ENCODE results near the gene STOX2.

The STOX2 gene

DNA sequence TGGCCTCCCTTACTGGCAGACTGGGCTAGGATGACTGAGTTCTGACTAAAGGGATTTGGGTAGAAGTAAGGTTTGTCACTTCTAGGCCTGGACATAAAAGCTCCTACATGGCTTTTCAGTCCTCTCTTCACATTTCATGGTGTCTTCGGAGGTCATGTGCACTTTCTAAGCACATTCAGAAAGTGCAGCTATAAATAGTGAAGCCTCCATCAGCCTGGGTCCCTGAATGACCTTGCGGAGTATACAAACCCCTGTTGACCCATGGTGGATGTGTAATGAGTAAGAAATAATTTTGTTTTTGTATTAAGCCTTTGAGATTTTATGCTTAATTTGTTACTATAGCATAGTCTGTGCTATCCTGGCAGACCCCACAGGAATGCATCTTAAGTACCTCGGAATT lies 154.0 kb downstream of the STOX2 start:
- no peaks in the 10 kb centered on the region for H3K36me3 ChIP-seq (ENCODE audit: control insufficient read depth in 1 of 2, insufficient read depth in 2 of 2, low read length in 2 of 2)
- no peaks in the 10 kb centered on the region for H3K79me2 ChIP-seq (ENCODE audit: control insufficient read depth, insufficient read depth, low read length, poor library complexity)
- H3K9ac ChIP-seq (ENCODE audit: low read length), result no peak overlapping the region
- no peak overlapping the region for H2AK5ac ChIP-seq (ENCODE audit: low read length)
- H3K4me3 ChIP-seq (ENCODE audit: low read depth, low read length), result no peak overlapping the region
- no peak overlapping the region for H3K4me2 ChIP-seq (ENCODE audit: low read length)
- no peaks in the 10 kb centered on the region for H3K79me1 ChIP-seq (ENCODE audit: low read length)
- DNase-seq, result no peak
- H3K14ac ChIP-seq (ENCODE audit: low read length), result no peak overlapping the region
- H3K18ac ChIP-seq (ENCODE audit: low read length), result no peak overlapping the region
- H2BK120ac ChIP-seq (ENCODE audit: insufficient read depth, low read length, poor library complexity), result no peak overlapping the region
- H4K91ac ChIP-seq (ENCODE audit: low read depth, low read length), result no peak overlapping the region
- no peaks in the 10 kb centered on the region for H3K9me3 ChIP-seq (ENCODE audit: insufficient read depth, low read depth, low read length)
- H2BK5ac ChIP-seq (ENCODE audit: low read depth, low read length, poor library complexity), result no peak overlapping the region
- no peak overlapping the region for H2AFZ ChIP-seq (ENCODE audit: insufficient read depth, low read length, poor library complexity)
- H3K4ac ChIP-seq (ENCODE audit: low read depth, low read length), result no peak overlapping the region
- no peak overlapping the region for H4K12ac ChIP-seq (ENCODE audit: low read depth, low read length)
- no peak overlapping the region for H3K23ac ChIP-seq (ENCODE audit: low read length)
- no peaks in the 10 kb centered on the region for H3K4me1 ChIP-seq (ENCODE audit: control insufficient read depth in 1 of 2, insufficient read depth in 2 of 2, low read length in 2 of 2)
- no peak overlapping the region for H2BK12ac ChIP-seq (ENCODE audit: low read length)
- H3K27ac ChIP-seq (ENCODE audit: low read depth, low read length), result no peak overlapping the region
- no peak overlapping the region for H4K8ac ChIP-seq (ENCODE audit: low read depth, low read length)
- H3K27me3 ChIP-seq (ENCODE audit: insufficient read depth, low read length), result no peaks in the 10 kb centered on the region
- no CpG with 5 or more reads among the region's 3 CpGs for WGBS (ENCODE audit: extremely low coverage, insufficient coverage, insufficient read length)

DNA sequence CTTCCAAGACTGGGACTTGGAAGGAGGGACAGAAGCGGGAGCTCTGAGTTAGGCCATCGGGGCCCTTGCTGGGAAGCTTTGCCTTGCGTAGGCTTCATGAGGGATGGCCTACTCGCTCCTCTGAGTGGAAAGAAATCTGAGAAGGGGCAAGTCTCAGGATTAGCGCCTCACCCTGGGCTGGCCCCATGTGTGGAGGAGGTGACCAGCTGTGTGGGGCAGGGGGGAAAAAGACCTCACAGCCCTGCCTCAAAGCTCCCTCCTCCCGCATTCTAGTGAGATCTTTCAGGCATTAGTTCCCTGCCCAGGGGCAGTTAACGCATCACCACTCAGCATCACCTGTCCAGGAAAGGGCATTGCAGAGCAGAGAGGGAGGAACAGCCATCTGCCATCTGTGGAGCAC lies 156.5 kb downstream of the STOX2 start:
- Histone ChIP-seq H3K4me1 (ENCODE audit: control insufficient read depth in 1 of 2, insufficient read depth in 2 of 2, low read length in 2 of 2) (no peaks in the 10 kb centered on the region), H4K91ac (ENCODE audit: low read depth, low read length) (no peak overlapping the region), H3K27me3 (ENCODE audit: insufficient read depth, low read length) (no peaks in the 10 kb centered on the region), H3K4me3 (ENCODE audit: low read depth, low read length) (no peak overlapping the region), H3K4ac (ENCODE audit: low read depth, low read length) (no peak overlapping the region), H3K9me3 (ENCODE audit: insufficient read depth, low read depth, low read length) (no peaks in the 10 kb centered on the region), H3K36me3 (ENCODE audit: control insufficient read depth in 1 of 2, insufficient read depth in 2 of 2, low read length in 2 of 2) (no peaks in the 10 kb centered on the region), H4K8ac (ENCODE audit: low read depth, low read length) (no peak overlapping the region), H2BK120ac (ENCODE audit: insufficient read depth, low read length, poor library complexity) (no peak overlapping the region), H3K79me1 (ENCODE audit: low read length) (no peaks in the 10 kb centered on the region), H2AFZ (ENCODE audit: insufficient read depth, low read length, poor library complexity) (no peak overlapping the region), H3K4me2 (ENCODE audit: low read length) (no peak overlapping the region), H3K18ac (ENCODE audit: low read length) (no peak overlapping the region), H4K12ac (ENCODE audit: low read depth, low read length) (no peak overlapping the region), H3K27ac (ENCODE audit: low read depth, low read length) (no peak overlapping the region), H2BK5ac (ENCODE audit: low read depth, low read length, poor library complexity) (no peak overlapping the region), H3K14ac (ENCODE audit: low read length) (no peak overlapping the region), H3K79me2 (ENCODE audit: control insufficient read depth, insufficient read depth, low read length, poor library complexity) (no peaks in the 10 kb centered on the region), H3K23ac (ENCODE audit: low read length) (no peak overlapping the region), H2AK5ac (ENCODE audit: low read length) (no peak overlapping the region), H3K9ac (ENCODE audit: low read length) (no peak overlapping the region), H2BK12ac (ENCODE audit: low read length) (no peak overlapping the region)
- WGBS (ENCODE audit: extremely low coverage, insufficient coverage, insufficient read length), result no CpG with 5 or more reads among the region's 7 CpGs
- no peak for DNase-seq

DNA sequence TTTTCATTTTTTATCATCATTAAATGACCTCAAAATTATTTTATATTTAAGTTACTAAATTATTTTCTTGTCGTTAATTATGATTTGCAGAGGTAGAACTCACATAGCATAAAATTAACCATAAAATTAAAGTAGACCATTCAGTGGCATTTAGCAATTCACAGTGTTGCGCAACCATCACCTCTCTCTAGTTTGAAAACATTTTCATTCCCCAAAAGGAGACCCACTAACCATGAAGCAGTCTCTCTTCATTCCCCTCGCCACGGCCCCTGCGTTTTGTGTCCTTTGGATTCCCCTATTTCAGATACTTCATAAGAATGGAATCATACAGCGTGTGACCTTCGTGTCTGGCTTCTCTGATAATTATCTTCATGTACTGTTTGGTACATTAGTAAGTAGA lies 157.7 kb downstream of the STOX2 start:
- DNase-seq, result no peak

DNA sequence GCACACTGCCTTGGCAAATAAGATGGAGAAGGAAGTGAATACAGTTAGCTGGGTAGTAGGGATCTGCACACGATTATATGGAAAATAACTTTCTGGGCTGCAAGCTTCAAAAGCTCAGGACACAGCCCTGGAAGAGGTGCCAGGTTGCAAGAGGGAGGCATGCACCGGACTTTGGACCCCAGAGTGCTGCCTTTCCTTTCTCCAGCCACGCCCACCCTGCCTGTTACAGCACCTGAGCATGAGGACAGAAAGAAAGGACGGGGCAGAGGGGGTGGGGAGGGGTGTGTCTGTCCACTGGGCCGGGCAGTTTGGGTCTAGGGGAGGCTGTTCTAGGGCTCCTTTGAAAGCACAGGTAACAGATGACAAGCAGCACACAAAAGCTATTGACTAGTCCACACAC lies 159.8 kb downstream of the STOX2 start:
- Histone ChIP-seq H3K4me2 (ENCODE audit: low read length) (no peak overlapping the region), H4K91ac (ENCODE audit: low read depth, low read length) (no peak overlapping the region), H2AFZ (ENCODE audit: insufficient read depth, low read length, poor library complexity) (no peak overlapping the region), H3K4ac (ENCODE audit: low read depth, low read length) (no peak overlapping the region), H4K12ac (ENCODE audit: low read depth, low read length) (no peak overlapping the region), H3K18ac (ENCODE audit: low read length) (no peak overlapping the region), H2BK120ac (ENCODE audit: insufficient read depth, low read length, poor library complexity) (no peak overlapping the region), H3K9me3 (ENCODE audit: insufficient read depth, low read depth, low read length) (no peaks in the 10 kb centered on the region), H3K14ac (ENCODE audit: low read length) (no peak overlapping the region), H4K8ac (ENCODE audit: low read depth, low read length) (no peak overlapping the region), H3K79me1 (ENCODE audit: low read length) (no peaks in the 10 kb centered on the region), H2BK5ac (ENCODE audit: low read depth, low read length, poor library complexity) (no peak overlapping the region), H2BK12ac (ENCODE audit: low read length) (no peak overlapping the region), H3K4me3 (ENCODE audit: low read depth, low read length) (no peak overlapping the region), H3K4me1 (ENCODE audit: control insufficient read depth in 1 of 2, insufficient read depth in 2 of 2, low read length in 2 of 2) (no peaks in the 10 kb centered on the region), H3K27ac (ENCODE audit: low read depth, low read length) (no peak overlapping the region), H3K36me3 (ENCODE audit: control insufficient read depth in 1 of 2, insufficient read depth in 2 of 2, low read length in 2 of 2) (no peaks in the 10 kb centered on the region), H3K79me2 (ENCODE audit: control insufficient read depth, insufficient read depth, low read length, poor library complexity) (no peaks in the 10 kb centered on the region), H3K9ac (ENCODE audit: low read length) (no peak overlapping the region), H3K27me3 (ENCODE audit: insufficient read depth, low read length) (no peaks in the 10 kb centered on the region), H3K23ac (ENCODE audit: low read length) (no peak overlapping the region), H2AK5ac (ENCODE audit: low read length) (no peak overlapping the region)
- WGBS (ENCODE audit: extremely low coverage, insufficient coverage, insufficient read length), result no CpG with 5 or more reads among the region's 5 CpGs
- DNase-seq, result no peak

More for the DNA sequence above, 157.7 kb downstream of the STOX2 start:
- H2BK120ac ChIP-seq (ENCODE audit: insufficient read depth, low read length, poor library complexity), result no peak overlapping the region
- H4K91ac ChIP-seq (ENCODE audit: low read depth, low read length), result no peak overlapping the region
- no peak overlapping the region for H3K18ac ChIP-seq (ENCODE audit: low read length)
- H3K23ac ChIP-seq (ENCODE audit: low read length), result no peak overlapping the region
- no peaks in the 10 kb centered on the region for H3K27me3 ChIP-seq (ENCODE audit: insufficient read depth, low read length)
- H3K9ac ChIP-seq (ENCODE audit: low read length), result no peak overlapping the region
- no peaks in the 10 kb centered on the region for H3K79me1 ChIP-seq (ENCODE audit: low read length)
- no peak overlapping the region for H2BK12ac ChIP-seq (ENCODE audit: low read length)
- no peak overlapping the region for H4K12ac ChIP-seq (ENCODE audit: low read depth, low read length)
- H3K79me2 ChIP-seq (ENCODE audit: control insufficient read depth, insufficient read depth, low read length, poor library complexity), result no peaks in the 10 kb centered on the region
- H3K4me2 ChIP-seq (ENCODE audit: low read length), result no peak overlapping the region
- no peak overlapping the region for H2AK5ac ChIP-seq (ENCODE audit: low read length)
- H2AFZ ChIP-seq (ENCODE audit: insufficient read depth, low read length, poor library complexity), result no peak overlapping the region
- no peak overlapping the region for H3K4ac ChIP-seq (ENCODE audit: low read depth, low read length)
- no peaks in the 10 kb centered on the region for H3K4me1 ChIP-seq (ENCODE audit: control insufficient read depth in 1 of 2, insufficient read depth in 2 of 2, low read length in 2 of 2)
- H3K36me3 ChIP-seq (ENCODE audit: control insufficient read depth in 1 of 2, insufficient read depth in 2 of 2, low read length in 2 of 2), result no peaks in the 10 kb centered on the region
- WGBS (ENCODE audit: extremely low coverage, insufficient coverage, insufficient read length), result no CpG with 5 or more reads among the region's 7 CpGs
- H4K8ac ChIP-seq (ENCODE audit: low read depth, low read length), result no peak overlapping the region
- no peak overlapping the region for H3K27ac ChIP-seq (ENCODE audit: low read depth, low read length)
- H3K9me3 ChIP-seq (ENCODE audit: insufficient read depth, low read depth, low read length), result no peaks in the 10 kb centered on the region
- H3K14ac ChIP-seq (ENCODE audit: low read length), result no peak overlapping the region
- H2BK5ac ChIP-seq (ENCODE audit: low read depth, low read length, poor library complexity), result no peak overlapping the region
- H3K4me3 ChIP-seq (ENCODE audit: low read depth, low read length), result no peak overlapping the region
